Thoracic aorta (tissue), 2 donors: ENCODE results near the gene TCHHL1. TPM values are rescaled to one million over a fixed set of nuclear protein-coding genes. Genes with fewer than 3 reads are reported as not detected.

Experiments
- ATAC-seq: fragments of 150-250 bp; one replicate; pipeline ENCODE4 v1.8.0; 2017; ENCODE audit warnings: low read depth; ENCODE audit not compliant: insufficient number of reproducible peaks, low FRiP score
- DNase-seq: peaks from one replicate; pipeline ENCODE4 v3.0.0-alpha.2; 2020; ENCODE audit warnings: low spot score
- H3K27ac ChIP-seq, 2 donors: fragments of 200-600 bp; sonication (generic); 1 replicate in 1 of 2; 2 replicates in 1 of 2; pipeline ENCODE4 v1.5.1; 2016; ENCODE audit warnings: mild to moderate bottlenecking in 2 of 2, moderate library complexity in 2 of 2
- H3K27me3 ChIP-seq: fragments of 200-600 bp; sonication (generic); replicated peaks from 2 replicates; pipeline ENCODE4 v1.6.0; 2016; ENCODE audit warnings: mild to moderate bottlenecking; ENCODE audit not compliant: insufficient read depth
- H3K36me3 ChIP-seq: fragments of 200-600 bp; sonication (generic); one replicate; pipeline ENCODE4 v1.5.1; 2016
- H3K4me1 ChIP-seq, 2 donors: fragments of 200-600 bp; sonication (generic); 1 replicate in 1 of 2; 2 replicates in 1 of 2; pipeline versions ENCODE4 v1.5.1 to v1.6.0; 2016; ENCODE audit warnings: low read depth in 2 of 2, mild to moderate bottlenecking in 1 of 2; ENCODE audit not compliant: control insufficient read depth in 1 of 2
- H3K4me3 ChIP-seq: fragments of 200-600 bp; sonication (generic); 2 replicates; pipeline ENCODE4 v1.5.1; 2016; ENCODE audit warnings: mild to moderate bottlenecking
- H3K9me3 ChIP-seq: fragments of 200-600 bp; sonication (generic); 2 replicates; pipeline ENCODE4 v1.5.1; 2016
- CTCF ChIP-seq: fragments of 200-600 bp; sonication (generic); IDR thresholded peaks from one replicate; pipeline ENCODE4 v1.5.1; 2019; ENCODE audit warnings: antibody characterized with exemption
- total RNA-seq, 2 donors: library from RNA; depleted of rRNA; stranded (reverse); fragments of >200 nt; gene quantifications; one replicate each; pipeline versions ENCODE4 v1.1.0 to v1.2.3, GENCODE V29; 2016

Gene TCHHL1
- total RNA-seq, 2 donors from 2014 or later, result not detected

GRCh38 chr1:152039461-152039860 lies 49.4 kb downstream of the TCHHL1 start:
- H3K4me1 ChIP-seq, result peaks cover 0 to 11% of the 10 kb centered on the region in 2 donors
- ATAC-seq, result no peak
- H3K36me3 ChIP-seq, result no peaks in the 10 kb centered on the region
- H3K27ac ChIP-seq, result no peak overlapping the region
- H3K9me3 ChIP-seq, result no peaks in the 10 kb centered on the region
- no peak for TF ChIP-seq CTCF
- no peaks in the 10 kb centered on the region for H3K27me3 ChIP-seq
- H3K4me3 ChIP-seq, result no peak overlapping the region
- no peak for DNase-seq

GRCh38 chr1:152038871-152039270 lies 50.0 kb downstream of the TCHHL1 start:
- Histone ChIP-seq H3K27me3 (no peaks in the 10 kb centered on the region), H3K36me3 (no peaks in the 10 kb centered on the region), H3K4me1 (peaks cover 4 to 17% of the 10 kb centered on the region in 2 donors), H3K27ac (no peak overlapping the region), H3K4me3 (no peak overlapping the region), H3K9me3 (no peaks in the 10 kb centered on the region)
- TF ChIP-seq CTCF, result no peak
- DNase-seq (no peak), ATAC-seq (no peak)

- peak within 1 kb of the TSS; percentile 91 to 95 for H3K27ac ChIP-seq
- H3K9me3 ChIP-seq, result no peaks in the 10 kb centered on the region
- H3K36me3 ChIP-seq, result peaks cover 22% of the 10 kb centered on the region
- no peak for TF ChIP-seq CTCF
- ATAC-seq, result peak; percentile 80
- DNase-seq, result peak; percentile 84
- no peaks in the 10 kb centered on the region for H3K27me3 ChIP-seq
- H3K4me3 ChIP-seq, result peak within 1 kb of the TSS; percentile 88
- peaks cover 9 to 24% of the 10 kb centered on the region in 2 donors for H3K4me1 ChIP-seq
Measured at GRCh38 chr1:152036267-152037216, 52.3 kb downstream of the TCHHL1 start, which contains the start of gene S100A11. Gene S100A11 (minus strand): TSS chr1:152037004. CDS start chr1:152036915, 89 bp downstream.

GRCh38 chr1:152035539-152036266 lies 53.2 kb downstream of the TCHHL1 start:
- Histone ChIP-seq H3K27me3 (no peaks in the 10 kb centered on the region), H3K9me3 (no peaks in the 10 kb centered on the region), H3K27ac (peak overlapping the region; percentile 91 to 95), H3K4me3 (peak overlapping the region; percentile 88), H3K36me3 (peaks cover 28% of the 10 kb centered on the region), H3K4me1 (peaks cover 9 to 24% of the 10 kb centered on the region in 2 donors)
- no peak for ATAC-seq
- TF ChIP-seq CTCF, result no peak
- DNase-seq, result no peak
